DND-41 (cell line): Measurements from ENCODE around the gene PRR14.

Experiments used
- ATAC-seq: fragments of 200-7000 bp; cut with Tn5 transposase; 3 replicates; pipeline ENCODE4 v1.9.1; 2021; ENCODE audit warnings: low read depth; ENCODE audit not compliant: insufficient read depth
- DNase-seq: peaks from one replicate; pipeline ENCODE4 v3.0.0-alpha.2; 2020
- H2AFZ ChIP-seq: 2 replicates; pipeline ENCODE4 v1.6.0; 2012; ENCODE audit warnings: low read depth, low read length
- H3K27ac ChIP-seq: 2 replicates; pipeline ENCODE4 v1.5.1; 2012; ENCODE audit warnings: low read length, inconsistent platforms
- H3K27me3 ChIP-seq: fragments of 200-600 bp; sonication (generic); 2 replicates; pipeline ENCODE4 v1.6.0; 2012; ENCODE audit warnings: low read length, mild to moderate bottlenecking, inconsistent platforms; ENCODE audit not compliant: insufficient read depth, poor library complexity
- H3K36me3 ChIP-seq: 2 replicates; pipeline ENCODE4 v1.5.1; 2012; ENCODE audit warnings: low read length, inconsistent platforms; ENCODE audit not compliant: insufficient read depth
- H3K4me1 ChIP-seq: 2 replicates; pipeline ENCODE4 v1.5.1; 2012; ENCODE audit warnings: mild to moderate bottlenecking, low read length; ENCODE audit not compliant: insufficient read depth
- H3K4me2 ChIP-seq: 2 replicates; pipeline ENCODE4 v1.6.0; 2012; ENCODE audit warnings: mild to moderate bottlenecking, moderate library complexity, low read length, inconsistent platforms; ENCODE audit not compliant: insufficient read depth
- H3K4me3 ChIP-seq, 2 experiments: fragments of 200-600 bp in 1 of 2; shearing (Covaris generic) in 1 of 2; 2 replicates each; pipeline ENCODE4 v1.5.1; 2012 to 2016; ENCODE audit warnings: inconsistent platforms in 2 of 2, low read length in 2 of 2, mild to moderate bottlenecking in 2 of 2, low read depth in 1 of 2, moderate library complexity in 1 of 2
- H3K79me2 ChIP-seq: 2 replicates; pipeline ENCODE4 v1.6.0; 2012; ENCODE audit warnings: low read length, inconsistent platforms; ENCODE audit not compliant: insufficient read depth
- H3K9ac ChIP-seq: 2 replicates; pipeline ENCODE4 v1.6.0; 2012; ENCODE audit warnings: low read depth, mild to moderate bottlenecking, inconsistent platforms, low read length, moderate library complexity
- H3K9me3 ChIP-seq: 2 replicates; pipeline ENCODE4 v1.5.1; 2012; ENCODE audit warnings: low read length, moderate library complexity, mild to moderate bottlenecking, inconsistent platforms; ENCODE audit not compliant: insufficient read depth, severe bottlenecking
- H4K20me1 ChIP-seq: 2 replicates; pipeline ENCODE4 v1.6.0; 2012; ENCODE audit warnings: low read length; ENCODE audit not compliant: insufficient read depth
- CTCF ChIP-seq: IDR thresholded peaks from 2 replicates; pipeline ENCODE4 v1.5.1; 2012; ENCODE audit warnings: borderline replicate concordance, low read length, moderate library complexity, mild to moderate bottlenecking; ENCODE audit not compliant: poor library complexity, severe bottlenecking; ENCODE audit errors: extremely low read depth
- EZH2 ChIP-seq: IDR thresholded peaks from 3 replicates; pipeline ENCODE4 v1.6.1; 2012; ENCODE audit warnings: borderline replicate concordance, low read depth, mild to moderate bottlenecking, moderate library complexity, low read length, inconsistent platforms; ENCODE audit not compliant: severe bottlenecking

The PRR14 gene

GRCh38 chr16:30675143-30675542 lies 24.4 kb downstream of the PRR14 start:
- Histone ChIP-seq H3K27ac (no peak overlapping the region), H2AFZ (no peak overlapping the region), H3K9me3 (no peaks in the 10 kb centered on the region), H3K9ac (no peak overlapping the region), H3K4me3 (no peak overlapping the region), H3K4me2 (no peak overlapping the region), H3K79me2 (no peaks in the 10 kb centered on the region), H3K4me1 (no peaks in the 10 kb centered on the region), H4K20me1 (no peaks in the 10 kb centered on the region), H3K36me3 (peaks cover 4% of the 10 kb centered on the region), H3K27me3 (no peaks in the 10 kb centered on the region)
- no peak for TF ChIP-seq EZH2
- ATAC-seq (no peak), DNase-seq (no peak)

- no peaks in the 10 kb centered on the region for H3K79me2 ChIP-seq
- DNase-seq (no peak), ATAC-seq (no peak)
- no peak overlapping the region for H3K9ac ChIP-seq
- H3K4me2 ChIP-seq: no peak overlapping the region
- H4K20me1 ChIP-seq: no peaks in the 10 kb centered on the region
- H3K4me3 ChIP-seq: no peak overlapping the region
- no peaks in the 10 kb centered on the region for H3K9me3 ChIP-seq
- TF ChIP-seq CTCF: no peak
- no peaks in the 10 kb centered on the region for H3K27me3 ChIP-seq
- no peak overlapping the region for H2AFZ ChIP-seq
- H3K27ac ChIP-seq: no peak overlapping the region
- H3K36me3 ChIP-seq: no peaks in the 10 kb centered on the region
- H3K4me1 ChIP-seq: no peaks in the 10 kb centered on the region
Measured at GRCh38 chr16:30677931-30678585, 27.3 kb downstream of the PRR14 start.

- no peak for TF ChIP-seq EZH2
- no peak for TF ChIP-seq CTCF
- no peak overlapping the region for H3K9ac ChIP-seq
- no peaks in the 10 kb centered on the region for H3K79me2 ChIP-seq
- no peak overlapping the region for H3K4me2 ChIP-seq
- no peak overlapping the region for H3K27ac ChIP-seq
- no peaks in the 10 kb centered on the region for H3K27me3 ChIP-seq
- H2AFZ ChIP-seq: no peak overlapping the region
- DNase-seq (no peak), ATAC-seq (no peak)
- no peaks in the 10 kb centered on the region for H3K4me1 ChIP-seq
- no peak overlapping the region for H3K4me3 ChIP-seq
- no peaks in the 10 kb centered on the region for H3K9me3 ChIP-seq
- H3K36me3 ChIP-seq: no peaks in the 10 kb centered on the region
- H4K20me1 ChIP-seq: no peaks in the 10 kb centered on the region
Measured at GRCh38 chr16:30678586-30678970, 27.8 kb downstream of the PRR14 start.

- TF ChIP-seq CTCF (no peak), EZH2 (no peak)
- no peaks in the 10 kb centered on the region for H3K79me2 ChIP-seq
- H2AFZ ChIP-seq: no peak overlapping the region
- no peak overlapping the region for H3K4me2 ChIP-seq
- H4K20me1 ChIP-seq: no peaks in the 10 kb centered on the region
- H3K9ac ChIP-seq: no peak overlapping the region
- ATAC-seq (no peak), DNase-seq (no peak)
- no peaks in the 10 kb centered on the region for H3K4me1 ChIP-seq
- H3K36me3 ChIP-seq: no peaks in the 10 kb centered on the region
- no peaks in the 10 kb centered on the region for H3K9me3 ChIP-seq
- H3K27me3 ChIP-seq: no peaks in the 10 kb centered on the region
- H3K4me3 ChIP-seq: no peak overlapping the region
- H3K27ac ChIP-seq: no peak overlapping the region
Measured at GRCh38 chr16:30680326-30680725, 29.6 kb downstream of the PRR14 start.
